ENCODE results near the gene QPCT.

DNA sequence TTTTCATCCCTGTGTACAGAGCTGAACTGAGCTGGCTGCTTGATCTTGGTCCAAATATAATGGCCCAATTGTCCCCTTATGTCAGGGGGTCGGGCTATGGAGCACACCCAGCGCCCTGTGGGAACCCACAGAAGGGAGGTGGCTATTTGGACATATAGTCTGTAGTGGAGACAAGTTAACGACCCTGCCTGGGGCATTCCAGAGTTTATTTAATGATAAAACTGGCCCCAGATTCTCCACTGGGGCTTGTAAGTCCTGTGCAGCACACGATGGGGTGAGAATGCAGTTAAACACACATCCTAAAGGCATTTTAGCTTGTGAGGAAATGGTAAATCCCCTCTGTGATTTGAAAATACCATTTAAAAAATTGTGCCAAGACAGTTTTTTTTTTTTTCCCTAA lies 72.9 kb downstream of the QPCT start:
- TF ChIP-seq, protein P1, sequence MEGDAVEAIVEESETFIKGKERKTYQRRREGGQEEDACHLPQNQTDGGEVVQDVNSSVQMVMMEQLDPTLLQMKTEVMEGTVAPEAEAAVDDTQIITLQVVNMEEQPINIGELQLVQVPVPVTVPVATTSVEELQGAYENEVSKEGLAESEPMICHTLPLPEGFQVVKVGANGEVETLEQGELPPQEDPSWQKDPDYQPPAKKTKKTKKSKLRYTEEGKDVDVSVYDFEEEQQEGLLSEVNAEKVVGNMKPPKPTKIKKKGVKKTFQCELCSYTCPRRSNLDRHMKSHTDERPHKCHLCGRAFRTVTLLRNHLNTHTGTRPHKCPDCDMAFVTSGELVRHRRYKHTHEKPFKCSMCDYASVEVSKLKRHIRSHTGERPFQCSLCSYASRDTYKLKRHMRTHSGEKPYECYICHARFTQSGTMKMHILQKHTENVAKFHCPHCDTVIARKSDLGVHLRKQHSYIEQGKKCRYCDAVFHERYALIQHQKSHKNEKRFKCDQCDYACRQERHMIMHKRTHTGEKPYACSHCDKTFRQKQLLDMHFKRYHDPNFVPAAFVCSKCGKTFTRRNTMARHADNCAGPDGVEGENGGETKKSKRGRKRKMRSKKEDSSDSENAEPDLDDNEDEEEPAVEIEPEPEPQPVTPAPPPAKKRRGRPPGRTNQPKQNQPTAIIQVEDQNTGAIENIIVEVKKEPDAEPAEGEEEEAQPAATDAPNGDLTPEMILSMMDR (IDR thresholded peaks at IDR 0.05) = no peak
- TF ChIP-seq TAF1 (IDR thresholded peaks at IDR 0.05; ENCODE audit: borderline replicate concordance, low read depth, low read length) = no peak

Data from SK-N-SH (cell line).